ENCODE results near the gene BAG5. TPM values are rescaled to one million over a fixed set of nuclear protein-coding genes. Genes with fewer than 3 reads are reported as not detected.

Gene BAG5
- total and polyA plus RNA-seq, 2 donors (not counting 1 experiment from before 2014, with no cell fraction given), result 7.4 to 31.6 TPM

- Mint-ChIP-seq H3K9me3 (ENCODE audit: insufficient read depth) (no peaks in the 10 kb centered on the region), H3K27me3 (no peaks in the 10 kb centered on the region), H3K4me1 (peaks cover 47% of the 10 kb centered on the region), H3K4me3 (no peak overlapping the region), H3K27ac (no peak overlapping the region)
- no peak for ATAC-seq (ENCODE audit: low read depth)
- intact Hi-C loops (cut with micrococcal nuclease), result no loop called here
- Histone ChIP-seq H3K36me3 (replicated peaks in 1 of 2; ENCODE audit: control extremely low read depth in 1 of 2, control insufficient read depth in 1 of 2, extremely low read depth in 1 of 2, insufficient read depth in 2 of 2, low read length in 1 of 2) (peaks cover 0 to 34% of the 10 kb centered on the region in 2 experiments), H2AFZ (ENCODE audit: insufficient read depth, low read depth, low read length, poor library complexity, severe bottlenecking) (no peak overlapping the region), H3K4me1 (ENCODE audit: control insufficient read depth in 2 of 2, insufficient read depth in 2 of 2, low read length in 2 of 2) (peaks cover 16% of the 10 kb centered on the region in 2 donors), H3K79me2 (ENCODE audit: control insufficient read depth, insufficient read depth, low read length) (peaks cover 81% of the 10 kb centered on the region), H4K20me1 (ENCODE audit: control insufficient read depth, insufficient read depth, low read length, poor library complexity, severe bottlenecking) (peaks cover 50% of the 10 kb centered on the region), H3K27ac (ENCODE audit: low read length in 2 of 2) (no peak overlapping the region), H3K4me3 (ENCODE audit: control extremely low read depth in 1 of 5, extremely low read depth in 1 of 5, insufficient read depth in 1 of 5, low read depth in 2 of 5, low read length in 4 of 5) (no peak overlapping the region), H3K9me3 (ENCODE audit: control extremely low read depth in 1 of 3, control insufficient read depth in 2 of 3, insufficient read depth in 1 of 3, low read length in 2 of 3) (no peaks in the 10 kb centered on the region), H3K27me3 (replicated peaks in 1 of 4; ENCODE audit: control extremely low read depth in 1 of 4, control insufficient read depth in 3 of 4, insufficient read depth in 4 of 4, low read length in 3 of 4) (no peaks in the 10 kb centered on the region), H3K4me2 (replicated peaks; ENCODE audit: low read depth, low read length, poor library complexity, severe bottlenecking) (no peak overlapping the region), H3K9ac (ENCODE audit: low read length) (no peak overlapping the region)
- WGBS (ENCODE audit: insufficient coverage), result 92% methylated on average over 12 of the region's 15 CpGs
- TF ChIP-seq EZH2 (IDR thresholded peaks at IDR 0.05; ENCODE audit: borderline replicate concordance, insufficient read depth, low read depth, low read length, poor library complexity, severe bottlenecking) (no peak), CTCF (IDR thresholded peaks at IDR 0.05) (no peak)
- ChIA-PET CTCF (interaction anchor here (1.2 to 3.1 kb wide), 6 partner anchors 11 to 123 kb away, joined by 3 to 16 read pairs (median 4); no protein-coding TSS in a partner anchor), POLR2A (interaction anchor here (0.7 kb wide), 1 partner anchor 1240 kb away, joined by 3 read pairs; no protein-coding TSS in a partner anchor)
- no peak for DNase-seq
These were observed 5.3 kb downstream of the BAG5 start for GRCh38 chr14:103556946-103557758.

All from B cell (primary cell).